ENCODE data around the gene TMEM179.

TMEM179 gene

DNA sequence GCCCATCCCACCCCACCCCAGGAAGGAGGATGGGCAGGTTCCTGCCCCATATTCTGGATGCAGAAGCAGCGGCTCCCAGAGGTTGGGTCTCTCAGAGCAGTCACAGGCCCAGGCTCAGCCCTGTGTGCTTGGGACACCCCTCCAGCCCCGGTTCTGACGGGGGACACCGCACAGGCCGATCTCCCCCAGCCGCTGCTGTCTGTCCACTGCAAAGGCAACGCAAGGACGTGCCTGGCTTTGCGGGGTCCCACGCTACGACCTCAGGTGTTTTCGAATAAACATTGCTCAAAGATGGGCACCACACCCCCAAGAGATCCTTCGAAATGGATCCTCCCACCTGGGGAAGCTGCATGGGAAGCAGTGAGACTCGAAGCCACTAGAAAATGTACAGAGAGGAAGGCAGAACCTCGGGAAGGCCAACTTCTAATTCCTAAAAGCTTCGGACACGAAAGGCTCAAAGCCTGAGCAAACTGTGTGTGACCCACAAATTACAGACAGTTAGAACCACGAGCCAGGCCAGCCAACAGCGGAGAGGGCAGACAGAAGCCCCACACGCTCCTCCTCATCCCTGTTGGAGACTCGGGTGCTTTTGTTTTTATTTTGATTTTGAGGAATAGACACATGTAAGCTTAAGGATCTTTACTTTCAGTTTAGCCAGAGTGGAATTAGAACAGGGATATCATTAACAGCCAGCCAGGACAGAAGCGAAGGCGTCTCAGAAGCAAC lies 14.2 kb downstream of the TMEM179 start:
- TF ChIP-seq TAF1 (IDR thresholded peaks at IDR 0.05; ENCODE audit: borderline replicate concordance, insufficient read depth, low read length) (no peak), FOXP2 (optimal IDR thresholded peaks at IDR 0.05; ENCODE audit: borderline replicate concordance, extremely low read depth, extremely low read length, insufficient read depth) (no peak), SIN3A (IDR thresholded peaks at IDR 0.05; ENCODE audit: borderline replicate concordance, insufficient read depth, low read length) (no peak), POLR2AphosphoS5 (IDR thresholded peaks at IDR 0.05; ENCODE audit: low read depth, low read length) (no peak)
- TF ChIP-seq, protein P1, sequence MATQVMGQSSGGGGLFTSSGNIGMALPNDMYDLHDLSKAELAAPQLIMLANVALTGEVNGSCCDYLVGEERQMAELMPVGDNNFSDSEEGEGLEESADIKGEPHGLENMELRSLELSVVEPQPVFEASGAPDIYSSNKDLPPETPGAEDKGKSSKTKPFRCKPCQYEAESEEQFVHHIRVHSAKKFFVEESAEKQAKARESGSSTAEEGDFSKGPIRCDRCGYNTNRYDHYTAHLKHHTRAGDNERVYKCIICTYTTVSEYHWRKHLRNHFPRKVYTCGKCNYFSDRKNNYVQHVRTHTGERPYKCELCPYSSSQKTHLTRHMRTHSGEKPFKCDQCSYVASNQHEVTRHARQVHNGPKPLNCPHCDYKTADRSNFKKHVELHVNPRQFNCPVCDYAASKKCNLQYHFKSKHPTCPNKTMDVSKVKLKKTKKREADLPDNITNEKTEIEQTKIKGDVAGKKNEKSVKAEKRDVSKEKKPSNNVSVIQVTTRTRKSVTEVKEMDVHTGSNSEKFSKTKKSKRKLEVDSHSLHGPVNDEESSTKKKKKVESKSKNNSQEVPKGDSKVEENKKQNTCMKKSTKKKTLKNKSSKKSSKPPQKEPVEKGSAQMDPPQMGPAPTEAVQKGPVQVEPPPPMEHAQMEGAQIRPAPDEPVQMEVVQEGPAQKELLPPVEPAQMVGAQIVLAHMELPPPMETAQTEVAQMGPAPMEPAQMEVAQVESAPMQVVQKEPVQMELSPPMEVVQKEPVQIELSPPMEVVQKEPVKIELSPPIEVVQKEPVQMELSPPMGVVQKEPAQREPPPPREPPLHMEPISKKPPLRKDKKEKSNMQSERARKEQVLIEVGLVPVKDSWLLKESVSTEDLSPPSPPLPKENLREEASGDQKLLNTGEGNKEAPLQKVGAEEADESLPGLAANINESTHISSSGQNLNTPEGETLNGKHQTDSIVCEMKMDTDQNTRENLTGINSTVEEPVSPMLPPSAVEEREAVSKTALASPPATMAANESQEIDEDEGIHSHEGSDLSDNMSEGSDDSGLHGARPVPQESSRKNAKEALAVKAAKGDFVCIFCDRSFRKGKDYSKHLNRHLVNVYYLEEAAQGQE (IDR thresholded peaks at IDR 0.05; ENCODE audit: insufficient read depth in 1 of 2, low read depth in 2 of 2, low read length in 2 of 2), result no peak

DNA sequence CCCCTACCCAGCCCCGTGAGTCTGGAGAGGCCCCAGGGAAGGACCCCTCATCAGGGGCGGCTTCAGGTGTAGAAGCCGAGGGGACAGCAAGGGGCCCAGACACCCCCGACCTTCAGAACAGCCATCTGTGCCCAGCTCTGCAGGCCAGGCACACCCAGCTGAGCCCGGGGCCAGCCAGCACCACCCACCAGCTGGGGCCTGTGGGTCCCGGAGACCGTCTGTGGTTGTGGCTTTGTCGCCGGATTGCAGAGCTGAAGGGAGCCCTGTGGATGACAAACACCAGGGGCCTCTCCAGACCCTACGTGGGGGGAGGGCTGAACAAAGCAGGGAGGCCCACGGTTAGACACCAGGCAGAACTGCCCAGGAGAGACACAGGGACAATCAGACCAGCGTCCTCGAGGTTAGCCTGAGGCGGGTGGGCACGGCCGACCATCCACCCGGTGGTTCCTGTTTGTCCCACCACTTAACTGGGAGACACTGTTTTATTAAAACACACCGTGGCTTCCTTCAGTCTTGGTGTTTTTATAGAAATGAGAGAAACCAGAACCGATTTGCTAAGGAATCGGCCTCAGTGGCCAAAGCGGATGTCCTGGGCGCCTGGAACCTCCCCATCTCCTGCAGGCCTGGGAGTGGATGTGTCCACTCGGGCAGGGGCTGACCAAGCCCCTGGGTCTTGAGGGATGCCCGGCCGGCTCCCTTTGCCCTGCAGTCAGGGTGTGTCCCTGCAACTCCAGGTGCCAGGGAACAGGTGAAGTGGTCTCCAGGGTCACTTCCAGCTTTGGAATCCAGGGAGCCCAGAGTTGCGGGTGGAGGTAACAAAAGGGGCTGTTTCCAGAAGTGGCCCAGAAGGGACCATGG lies 15.0 kb downstream of the TMEM179 start:
- no peak for TF ChIP-seq SIN3A (IDR thresholded peaks at IDR 0.05; ENCODE audit: borderline replicate concordance, insufficient read depth, low read length)
- no peak for TF ChIP-seq FOXP2 (optimal IDR thresholded peaks at IDR 0.05; ENCODE audit: borderline replicate concordance, extremely low read depth, extremely low read length, insufficient read depth)
- no peak for TF ChIP-seq TAF1 (IDR thresholded peaks at IDR 0.05; ENCODE audit: borderline replicate concordance, insufficient read depth, low read length)
- TF ChIP-seq POLR2AphosphoS5 (IDR thresholded peaks at IDR 0.05; ENCODE audit: low read depth, low read length), result no peak
- TF ChIP-seq, protein P1 (IDR thresholded peaks at IDR 0.05; ENCODE audit: insufficient read depth in 1 of 2, low read depth in 2 of 2, low read length in 2 of 2), result no peak

- TF ChIP-seq, protein P1 (IDR thresholded peaks at IDR 0.05; ENCODE audit: insufficient read depth in 1 of 2, low read depth in 2 of 2, low read length in 2 of 2), result no peak
- no peak for TF ChIP-seq SIN3A (IDR thresholded peaks at IDR 0.05; ENCODE audit: borderline replicate concordance, insufficient read depth, low read length)
- TF ChIP-seq POLR2AphosphoS5 (IDR thresholded peaks at IDR 0.05; ENCODE audit: low read depth, low read length), result no peak
- TF ChIP-seq FOXP2 (optimal IDR thresholded peaks at IDR 0.05; ENCODE audit: borderline replicate concordance, extremely low read depth, extremely low read length, insufficient read depth), result no peak
- no peak for TF ChIP-seq TAF1 (IDR thresholded peaks at IDR 0.05; ENCODE audit: borderline replicate concordance, insufficient read depth, low read length)
Measured at GRCh38 chr14:104588066-104588857, 16.3 kb downstream of the TMEM179 start.

DNA sequence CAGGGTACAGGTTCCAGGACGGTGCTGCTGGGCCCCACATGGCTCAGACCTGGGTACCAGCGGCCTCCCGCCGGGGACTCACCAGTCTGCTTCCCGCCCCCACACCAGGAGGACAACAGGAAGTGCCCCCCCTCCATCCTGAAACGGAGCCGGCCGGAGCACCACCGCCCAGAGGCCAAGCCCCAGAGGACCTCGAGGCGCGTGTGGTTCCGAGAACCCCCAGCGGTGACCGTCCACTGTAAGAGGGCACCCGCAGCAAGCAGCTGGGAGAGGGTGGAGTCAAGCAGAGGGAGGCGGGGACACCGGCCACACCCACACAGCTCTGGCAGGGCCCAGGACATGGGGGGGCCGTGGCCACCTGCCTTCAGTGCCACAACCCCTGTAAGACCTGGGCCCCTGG lies 16.9 kb downstream of the TMEM179 start:
- TF ChIP-seq, protein P1 (IDR thresholded peaks at IDR 0.05; ENCODE audit: insufficient read depth in 1 of 2, low read depth in 2 of 2, low read length in 2 of 2), result no peak
- no peak for TF ChIP-seq SIN3A (IDR thresholded peaks at IDR 0.05; ENCODE audit: borderline replicate concordance, insufficient read depth, low read length)
- no peak for TF ChIP-seq TAF1 (IDR thresholded peaks at IDR 0.05; ENCODE audit: borderline replicate concordance, insufficient read depth, low read length)
- no peak for TF ChIP-seq FOXP2 (optimal IDR thresholded peaks at IDR 0.05; ENCODE audit: borderline replicate concordance, extremely low read depth, extremely low read length, insufficient read depth)
- TF ChIP-seq POLR2AphosphoS5 (IDR thresholded peaks at IDR 0.05; ENCODE audit: low read depth, low read length), result no peak
